HG03159 (cell line): ENCODE measurements around the gene RSRP1.
"Not testable (repeated sequence)": the region's sequence is repeated elsewhere in the genome, so short reads cannot be mapped to it uniquely, and the experiment has no call there.

Source experiments
- ATAC-seq: cut with Tn5 transposase; IDR thresholded peaks from one replicate; pipeline ENCODE4 v1.9.1; 2021; ENCODE audit warnings: mild to moderate bottlenecking, moderate library complexity; ENCODE audit not compliant: unreplicated experiment

The RSRP1 gene

DNA sequence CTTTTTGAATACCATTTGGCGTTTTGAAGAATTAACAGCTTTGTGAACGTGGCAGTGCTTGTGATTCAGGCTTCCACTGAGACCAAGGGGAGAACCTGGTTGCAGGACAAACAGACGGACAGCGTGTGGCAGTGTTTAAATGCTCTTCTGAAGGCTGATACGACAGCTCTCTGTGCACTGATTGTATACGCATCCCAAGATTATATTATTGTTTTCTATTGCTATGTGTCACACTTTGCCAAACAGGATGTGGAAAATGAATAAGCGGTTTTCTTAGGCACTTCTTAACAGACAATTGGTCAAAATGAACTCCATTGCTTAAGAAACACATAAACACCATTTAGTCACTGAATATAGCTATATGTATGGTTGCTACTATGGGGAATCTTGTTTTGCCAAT is 12.6 kb upstream of the RSRP1 start:
- not testable (repeated sequence) for ATAC-seq

DNA sequence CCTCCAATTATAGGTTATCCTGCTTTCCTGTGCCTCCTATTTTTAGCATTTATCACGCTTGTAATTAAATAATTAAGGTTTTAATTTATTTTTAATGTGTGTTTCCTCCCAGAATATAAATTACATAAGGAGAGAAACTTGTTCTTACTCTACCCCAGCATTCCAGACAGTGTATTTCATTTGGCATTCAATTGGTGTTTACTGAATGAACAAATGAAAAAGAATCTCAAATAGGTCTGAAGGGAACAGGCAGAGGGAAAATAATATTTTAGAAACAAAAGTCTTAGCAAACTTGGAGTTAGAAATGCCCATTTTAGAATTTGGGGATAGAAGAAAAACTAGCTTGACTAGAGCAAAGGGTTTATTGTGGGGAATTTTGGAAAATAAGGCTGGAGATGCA is 9.9 kb upstream of the RSRP1 start:
- no peak for ATAC-seq

GRCh38 chr1:25256578-25256965 is 9.3 kb upstream of the RSRP1 start:
- ATAC-seq, result no peak

DNA sequence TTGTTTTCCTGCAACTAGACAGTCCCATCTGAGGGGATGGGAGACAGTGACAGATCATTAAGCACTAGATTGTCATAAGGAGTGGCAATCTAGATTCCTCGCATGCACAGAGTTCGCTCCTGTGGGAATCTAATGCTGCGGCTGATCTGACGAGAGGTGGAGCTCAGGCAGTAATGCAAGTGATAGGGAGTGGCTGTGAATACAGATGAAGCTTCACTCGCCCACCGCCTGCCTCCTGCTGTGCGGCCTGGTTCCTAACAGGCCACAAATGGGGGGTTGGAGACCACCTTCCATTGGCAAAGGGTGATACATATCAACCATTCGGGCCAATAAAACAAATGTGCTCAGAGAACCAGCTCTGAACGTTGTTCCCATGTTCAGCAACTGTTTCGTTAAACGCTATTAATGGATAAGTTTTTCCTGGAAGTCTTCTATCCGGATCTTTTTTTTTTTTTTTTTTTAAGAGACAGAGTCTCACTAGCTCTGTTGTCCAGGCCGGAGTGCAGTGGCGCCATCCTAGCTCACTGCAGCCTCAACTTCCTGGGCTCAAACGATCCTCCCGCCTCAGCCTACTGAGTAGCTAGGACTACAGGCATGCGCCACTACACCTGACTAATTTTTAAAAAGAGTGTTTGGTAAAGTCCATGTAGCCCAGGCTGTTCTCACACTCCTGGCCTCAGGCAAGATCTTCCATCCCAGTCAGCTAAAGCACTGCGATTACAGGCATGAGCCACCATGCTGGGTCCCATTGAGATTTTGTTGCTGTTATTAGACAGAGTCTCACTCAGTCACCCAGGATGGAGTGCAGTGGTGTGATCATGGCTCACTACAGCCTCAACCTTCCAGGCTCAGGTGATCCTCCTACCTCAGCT is 8.7 kb upstream of the RSRP1 start:
- no peak for ATAC-seq

GRCh38 chr1:25253911-25254310 is 6.7 kb upstream of the RSRP1 start:
- ATAC-seq, result no peak

DNA sequence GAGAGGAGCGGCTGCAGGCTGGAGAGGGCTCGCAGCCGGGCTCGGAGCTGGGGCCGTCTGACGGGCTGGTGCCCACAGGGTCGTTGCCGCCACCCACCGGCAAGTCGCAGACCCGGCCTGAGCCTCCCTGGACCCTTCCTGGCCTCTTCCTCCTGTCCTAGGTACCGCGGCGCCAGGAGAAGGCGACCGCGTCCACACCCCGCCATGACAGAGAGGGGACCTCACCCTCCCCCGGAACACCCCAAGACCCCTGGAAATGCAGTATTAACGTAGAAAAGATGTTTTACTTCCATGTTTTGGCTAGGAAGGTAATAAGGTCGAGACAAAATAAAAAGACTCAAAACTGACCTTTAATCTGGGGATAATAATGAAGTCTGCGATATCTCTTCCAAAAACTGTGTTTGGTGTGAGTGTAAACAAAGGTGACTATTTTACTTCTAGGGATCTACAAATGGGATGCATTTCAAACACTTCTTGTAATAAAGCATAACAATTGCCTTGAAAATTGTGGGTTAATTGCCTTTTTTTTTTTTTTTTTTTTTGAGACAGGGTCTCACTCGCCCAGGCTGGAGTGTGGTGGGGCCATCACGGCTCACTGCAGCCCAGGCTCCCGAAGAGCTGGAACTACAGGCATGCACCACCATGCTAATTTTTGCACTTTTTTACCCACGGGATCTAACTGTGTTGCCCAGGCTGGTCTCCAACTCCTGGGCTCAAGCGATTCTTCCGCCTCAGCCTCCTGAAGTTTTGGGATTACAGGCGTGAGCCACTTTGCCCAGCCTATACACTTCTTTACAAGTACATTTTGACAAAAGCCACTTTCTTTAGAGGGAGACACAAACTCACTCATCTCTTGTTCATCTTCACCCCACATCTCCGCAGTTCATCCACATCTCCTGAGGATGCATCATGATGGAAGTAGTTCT is 838 bp upstream of the RSRP1 start:
- ATAC-seq, result no peak

DNA sequence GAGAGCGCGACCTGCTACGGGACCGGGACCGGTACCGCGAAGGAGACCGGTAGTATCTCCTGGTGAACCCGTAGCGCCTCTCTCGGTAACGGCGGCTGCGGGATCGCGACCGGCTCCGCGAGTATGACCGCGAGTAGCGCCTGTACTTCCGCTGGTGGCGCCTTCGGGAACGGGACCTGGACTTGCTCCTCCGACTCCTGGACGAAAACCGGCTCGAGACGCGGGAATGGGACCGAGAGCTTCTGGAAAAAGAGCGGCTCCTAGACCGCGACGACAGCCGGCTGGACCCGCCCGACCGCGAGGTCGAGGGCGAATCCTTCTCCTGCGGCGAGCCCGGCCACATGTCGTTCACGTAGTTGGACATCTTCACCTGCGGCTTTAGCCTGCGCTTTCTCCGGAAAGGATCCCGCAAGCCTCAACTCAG is 642 bp downstream of the RSRP1 start:
- ATAC-seq, result no peak

DNA sequence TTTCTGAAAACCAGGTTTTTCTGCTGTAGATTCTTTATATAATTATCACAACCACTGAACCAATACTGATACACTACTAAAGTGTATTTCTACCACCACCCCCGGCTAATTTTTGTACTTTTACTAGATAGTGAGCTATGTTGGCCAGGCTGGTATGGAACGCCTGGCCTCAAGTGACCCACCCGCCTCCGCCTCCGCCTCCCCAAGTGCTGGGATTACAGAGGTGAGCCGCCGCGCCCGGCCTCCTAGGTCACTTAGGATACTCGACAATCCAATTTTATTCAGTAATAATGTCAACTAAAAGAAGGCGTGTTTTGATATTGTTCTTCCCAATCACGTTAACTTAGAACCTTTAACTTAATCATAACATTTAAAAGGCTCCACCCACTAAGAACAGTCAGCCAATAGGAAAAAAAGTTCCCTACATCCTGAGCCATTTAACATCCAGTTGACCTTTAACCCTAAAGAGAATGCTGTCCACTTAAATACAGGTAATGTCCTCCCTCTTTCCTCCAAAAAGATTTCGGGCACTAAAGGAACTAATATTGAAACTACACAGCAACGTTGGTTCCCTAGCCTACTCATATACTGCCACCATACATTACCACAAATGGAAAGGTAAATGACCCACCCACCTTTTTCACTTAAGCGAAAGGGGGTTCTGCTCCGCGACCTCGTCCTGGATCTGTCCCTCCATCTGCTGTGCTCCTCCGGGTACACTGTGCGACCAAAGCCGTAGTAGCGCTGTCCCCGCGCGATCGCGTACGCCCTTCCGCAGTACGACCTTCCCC is 1.2 kb downstream of the RSRP1 start:
- no peak for ATAC-seq

GRCh38 chr1:25245393-25245792 is 1.9 kb downstream of the RSRP1 start:
- ATAC-seq, result no peak

- no peak for ATAC-seq
These were observed 3.3 kb downstream of the RSRP1 start for GRCh38 chr1:25243907-25244306.

GRCh38 chr1:25239681-25240541 is 7.3 kb downstream of the RSRP1 start:
- ATAC-seq, result peak; percentile 64

DNA sequence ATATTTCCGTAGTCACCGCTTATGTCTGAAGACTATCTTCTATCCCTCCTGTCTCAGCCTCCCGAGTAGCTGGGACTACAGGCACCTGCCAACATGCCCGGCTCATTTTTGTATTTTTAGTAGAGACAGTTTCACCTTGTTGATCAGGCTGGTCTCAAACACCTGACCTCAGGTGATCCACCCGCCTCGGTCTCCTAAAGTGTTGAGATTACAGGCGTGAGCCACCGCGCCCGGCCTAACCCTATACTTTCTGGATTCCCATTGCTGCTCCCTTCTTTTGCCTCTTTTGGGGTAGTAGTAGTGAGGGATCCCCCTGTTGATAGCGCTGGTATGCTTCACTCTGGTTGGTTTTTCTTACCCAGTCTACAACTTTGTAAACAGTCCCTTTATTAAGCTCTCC is 9.2 kb downstream of the RSRP1 start:
- no peak for ATAC-seq

DNA sequence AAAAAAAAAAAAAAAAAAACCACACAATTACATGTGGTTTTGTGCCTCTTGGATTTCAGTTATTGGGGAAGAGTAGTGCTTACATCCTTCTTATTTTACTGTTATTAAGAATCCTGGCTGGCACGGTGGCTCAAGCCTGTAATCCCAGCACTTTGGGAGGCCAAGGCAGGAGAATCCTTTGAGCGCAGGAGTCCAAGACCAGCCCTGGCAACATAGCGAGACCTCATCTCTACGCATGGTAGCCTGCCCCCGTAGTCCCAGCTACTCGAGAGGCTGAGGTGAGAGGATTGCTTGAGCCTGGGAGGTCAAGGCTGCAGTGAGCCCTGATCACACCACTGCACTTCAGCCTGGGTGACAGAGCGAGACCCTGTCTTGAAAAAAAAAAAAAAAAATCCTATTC is 11.0 kb downstream of the RSRP1 start:
- ATAC-seq, result not testable (repeated sequence)

GRCh38 chr1:25235411-25235810 is 11.8 kb downstream of the RSRP1 start:
- not testable (repeated sequence) for ATAC-seq

DNA sequence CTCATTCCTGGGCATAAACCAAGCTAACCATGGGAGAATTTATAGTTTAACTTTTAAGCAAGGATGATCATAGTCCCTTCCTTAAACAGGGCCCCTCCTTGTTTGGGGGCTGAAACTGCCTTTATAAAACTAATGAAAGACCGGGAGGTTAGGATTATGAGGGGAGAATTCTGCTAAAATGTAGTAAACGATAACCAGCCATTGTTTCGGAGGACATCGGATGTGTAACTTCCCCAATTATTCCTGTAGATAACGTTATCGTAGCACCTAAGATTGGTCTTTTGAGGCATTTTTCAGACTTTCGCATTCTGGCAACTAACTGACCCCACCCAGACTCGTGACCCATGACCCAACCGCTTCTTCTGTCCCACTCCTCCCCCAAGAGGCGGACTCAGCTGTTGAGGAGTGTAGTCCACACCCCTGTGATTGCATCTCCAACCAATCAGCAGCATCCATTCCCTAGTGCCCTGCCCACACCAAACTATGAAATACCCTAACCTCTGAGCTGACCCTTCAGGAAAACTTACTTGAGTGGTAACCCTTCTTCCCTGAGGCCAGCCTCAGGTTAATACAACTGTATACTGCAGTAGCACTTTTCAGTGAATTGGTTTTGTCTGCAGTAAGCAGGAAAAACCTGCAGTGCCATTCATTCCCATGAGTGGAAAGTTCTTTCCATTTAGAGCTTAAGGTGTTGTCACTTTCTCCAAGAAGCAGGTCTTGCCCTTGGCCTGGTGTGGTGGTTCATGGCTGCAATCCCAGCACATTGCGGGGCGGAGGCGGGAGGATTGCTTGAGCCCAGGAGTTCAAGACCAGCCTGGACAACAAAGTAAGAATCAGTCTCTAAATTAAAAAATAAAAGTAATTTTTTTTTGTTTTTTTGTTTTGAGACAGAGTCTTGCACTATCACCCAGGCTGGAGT is 14.1 kb downstream of the RSRP1 start:
- ATAC-seq, result peak; percentile 56

GRCh38 chr1:25232027-25232865 is 15.0 kb downstream of the RSRP1 start, which contains the start of gene SYF2:
Gene SYF2, minus strand, starts transcription at chr1:25232502. Its CDS starts 35 bp downstream, at chr1:25232467.
- ATAC-seq, result peak; percentile 79

DNA sequence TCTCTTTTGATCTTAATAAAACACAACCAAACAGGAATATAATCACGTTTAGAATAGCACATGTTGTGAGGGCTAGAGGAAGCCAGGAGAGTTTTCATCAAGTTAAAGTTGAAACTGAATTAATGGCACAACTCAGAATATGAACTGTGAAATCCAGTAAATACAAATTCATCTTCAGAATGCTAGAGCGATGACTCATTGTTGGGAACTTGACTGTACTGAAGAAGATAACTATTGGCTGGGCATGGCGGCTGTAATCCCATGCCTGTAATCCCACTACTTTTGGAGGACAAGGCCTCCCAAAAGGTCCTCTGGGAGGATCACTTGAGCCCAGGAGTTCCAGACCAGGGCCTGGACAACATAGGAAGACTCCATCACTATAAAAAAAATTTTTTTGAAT is 23.8 kb downstream of the RSRP1 start:
- no peak for ATAC-seq

- ATAC-seq, result no peak
These were observed 24.6 kb downstream of the RSRP1 start for GRCh38 chr1:25222606-25223005.
